ENCODE data around the gene HES2.
"Not testable (repeated sequence)": the region's sequence is repeated elsewhere in the genome, so short reads cannot be mapped to it uniquely, and the experiment has no call there.

HES2 gene

GRCh38 chr1:6395781-6396244, 23.9 kb downstream of the HES2 start:
- not testable (repeated sequence) for H3K27ac Mint-ChIP-seq; H3K9me3 Mint-ChIP-seq; DNase-seq (ENCODE audit: low spot score in 2 of 2); H3K4me3 Mint-ChIP-seq; ATAC-seq; H3K36me3 Mint-ChIP-seq
- H3K4me1 Mint-ChIP-seq = peaks cover 24% of the 10 kb centered on the region

GRCh38 chr1:6395130-6395529, 24.6 kb downstream of the HES2 start:
- H3K4me1 Mint-ChIP-seq = peaks cover 24% of the 10 kb centered on the region
- not testable (repeated sequence) for H3K9me3 Mint-ChIP-seq; DNase-seq (ENCODE audit: low spot score in 2 of 2); H3K36me3 Mint-ChIP-seq; H3K27ac Mint-ChIP-seq; ATAC-seq
- peak overlapping the region; percentile 74 for H3K4me3 Mint-ChIP-seq

- peak within 1 kb of the TSS; percentile 74 for H3K4me3 Mint-ChIP-seq
- DNase-seq (ENCODE audit: low spot score in 2 of 2) (peak; percentile 84 to 93), ATAC-seq (peak; percentile 92)
- peaks cover 24% of the 10 kb centered on the region for H3K4me1 Mint-ChIP-seq
- peak within 1 kb of the TSS; percentile 52 for H3K27ac Mint-ChIP-seq
- H3K36me3 Mint-ChIP-seq = no peaks in the 10 kb centered on the region
- no peaks in the 10 kb centered on the region for H3K9me3 Mint-ChIP-seq
Measured at GRCh38 chr1:6393400-6394187, 26.1 kb downstream of the HES2 start, which contains the start of gene ACOT7. TSS of gene ACOT7 (minus strand) at chr1:6393767. CDS start at chr1:6393399, 368 bp downstream.

- H3K36me3 Mint-ChIP-seq = no peaks in the 10 kb centered on the region
- no peaks in the 10 kb centered on the region for H3K9me3 Mint-ChIP-seq
- H3K4me3 Mint-ChIP-seq = peak overlapping the region; percentile 74
- ATAC-seq = no peak
- DNase-seq (ENCODE audit: low spot score in 2 of 2) = no peak
- H3K27ac Mint-ChIP-seq = peak overlapping the region; percentile 34
- peaks cover 24% of the 10 kb centered on the region for H3K4me1 Mint-ChIP-seq
Measured at GRCh38 chr1:6392809-6393399, 26.8 kb downstream of the HES2 start.

GRCh38 chr1:6391951-6392808, 27.5 kb downstream of the HES2 start:
- Mint-ChIP-seq H3K4me3 (peak overlapping the region; percentile 74), H3K4me1 (peaks cover 24% of the 10 kb centered on the region), H3K9me3 (no peaks in the 10 kb centered on the region), H3K27ac (peak overlapping the region; percentile 34), H3K36me3 (no peaks in the 10 kb centered on the region)
- ATAC-seq (no peak), DNase-seq (ENCODE audit: low spot score in 2 of 2) (peak in 1 of 2 donors; percentile 70)

GRCh38 chr1:6389971-6390370, 29.7 kb downstream of the HES2 start:
- no peak for ATAC-seq
- DNase-seq (ENCODE audit: low spot score in 2 of 2) = no peak
- Mint-ChIP-seq H3K27ac (no peak overlapping the region), H3K4me1 (peaks cover 20% of the 10 kb centered on the region), H3K36me3 (no peaks in the 10 kb centered on the region), H3K9me3 (no peaks in the 10 kb centered on the region), H3K4me3 (no peak overlapping the region)

- Mint-ChIP-seq H3K4me3 (no peak overlapping the region), H3K9me3 (no peaks in the 10 kb centered on the region), H3K4me1 (no peaks in the 10 kb centered on the region), H3K36me3 (no peaks in the 10 kb centered on the region), H3K27ac (no peak overlapping the region)
- DNase-seq (ENCODE audit: low spot score in 2 of 2) (no peak), ATAC-seq (no peak)
Measured at GRCh38 chr1:6386371-6386949, 33.3 kb downstream of the HES2 start.

- ATAC-seq (no peak), DNase-seq (ENCODE audit: low spot score in 2 of 2) (no peak)
- H3K4me1 Mint-ChIP-seq = no peaks in the 10 kb centered on the region
- H3K4me3 Mint-ChIP-seq = no peak overlapping the region
- H3K9me3 Mint-ChIP-seq = no peaks in the 10 kb centered on the region
- no peak overlapping the region for H3K27ac Mint-ChIP-seq
- H3K36me3 Mint-ChIP-seq = no peaks in the 10 kb centered on the region
Measured at GRCh38 chr1:6385488-6386191, 34.1 kb downstream of the HES2 start.

GRCh38 chr1:6384962-6385361, 34.8 kb downstream of the HES2 start:
- no peaks in the 10 kb centered on the region for H3K36me3 Mint-ChIP-seq
- H3K4me3 Mint-ChIP-seq = no peak overlapping the region
- no peak overlapping the region for H3K27ac Mint-ChIP-seq
- no peaks in the 10 kb centered on the region for H3K4me1 Mint-ChIP-seq
- ATAC-seq (no peak), DNase-seq (ENCODE audit: low spot score in 2 of 2) (no peak)
- H3K9me3 Mint-ChIP-seq = no peaks in the 10 kb centered on the region

- Mint-ChIP-seq H3K4me1 (no peaks in the 10 kb centered on the region), H3K4me3 (no peak overlapping the region), H3K9me3 (no peaks in the 10 kb centered on the region), H3K36me3 (no peaks in the 10 kb centered on the region), H3K27ac (no peak overlapping the region)
- no peak for ATAC-seq
- DNase-seq (ENCODE audit: low spot score in 2 of 2) = no peak
Measured at GRCh38 chr1:6384135-6384534, 35.6 kb downstream of the HES2 start.

GRCh38 chr1:6380037-6380436, 39.7 kb downstream of the HES2 start:
- no peak overlapping the region for H3K4me3 Mint-ChIP-seq
- DNase-seq (ENCODE audit: low spot score in 2 of 2) (no peak), ATAC-seq (no peak)
- no peaks in the 10 kb centered on the region for H3K9me3 Mint-ChIP-seq
- H3K36me3 Mint-ChIP-seq = no peaks in the 10 kb centered on the region
- no peak overlapping the region for H3K27ac Mint-ChIP-seq
- H3K4me1 Mint-ChIP-seq = no peaks in the 10 kb centered on the region

GRCh38 chr1:6378096-6378746, 41.5 kb downstream of the HES2 start:
- H3K36me3 Mint-ChIP-seq = no peaks in the 10 kb centered on the region
- peak overlapping the region; percentile 32 for H3K27ac Mint-ChIP-seq
- H3K4me1 Mint-ChIP-seq = no peaks in the 10 kb centered on the region
- ATAC-seq (no peak), DNase-seq (ENCODE audit: low spot score in 2 of 2) (no peak)
- H3K9me3 Mint-ChIP-seq = no peaks in the 10 kb centered on the region
- no peak overlapping the region for H3K4me3 Mint-ChIP-seq

GRCh38 chr1:6373961-6374720, 45.6 kb downstream of the HES2 start:
- Mint-ChIP-seq H3K27ac (no peak overlapping the region), H3K4me3 (no peak overlapping the region), H3K4me1 (no peaks in the 10 kb centered on the region), H3K36me3 (no peaks in the 10 kb centered on the region), H3K9me3 (no peaks in the 10 kb centered on the region)
- no peak for DNase-seq (ENCODE audit: low spot score in 2 of 2)
- ATAC-seq = no peak

GRCh38 chr1:6372236-6372635, 47.5 kb downstream of the HES2 start:
- H3K9me3 Mint-ChIP-seq; H3K4me1 Mint-ChIP-seq; H3K4me3 Mint-ChIP-seq; H3K27ac Mint-ChIP-seq; ATAC-seq; H3K36me3 Mint-ChIP-seq; DNase-seq (ENCODE audit: low spot score in 2 of 2): not testable (repeated sequence)

Data from stimulated activated effector memory CD8-positive, alpha-beta T cell treated with anti-CD3 and anti-CD28 coated beads, Interleukin-12 subunit alpha, Interleukin-12 subunit beta, amount 100 ng/mL, for 72 hours (primary cell).